Measurements from ENCODE around the gene C6orf132. TPM values are rescaled to one million over a fixed set of nuclear protein-coding genes. Genes with fewer than 3 reads are reported as not detected.

Gene C6orf132
- total RNA-seq, 1 donor from 2014 or later: 1.3 TPM

Other genes starting within 250 kb of the C6orf132 start
- 1.7 TPM for gene USP49, start 247.2 kb downstream of the C6orf132 start, total RNA-seq
- 16.5 TPM for gene MED20, start 221.5 kb downstream of the C6orf132 start, total RNA-seq
- 11.3 TPM for gene BYSL, start 221.1 kb downstream of the C6orf132 start, total RNA-seq
- 33.5 TPM for gene CCND3, start 200.8 kb downstream of the C6orf132 start, total RNA-seq
- gene TAF8, start 92.1 kb downstream of the C6orf132 start, total RNA-seq: 22.3 TPM
- gene GUCA1A, start 30.7 kb upstream of the C6orf132 start, total RNA-seq: not detected
- gene GUCA1B, start 52.3 kb upstream of the C6orf132 start, total RNA-seq: 2.6 TPM
- 54.9 TPM for gene MRPS10, start 75.2 kb upstream of the C6orf132 start, total RNA-seq

All from cardiac septum (tissue), 1 donor.